GM18498 (cell line): ENCODE results near the gene CRTC1.
"Not testable (repeated sequence)": the region's sequence is repeated elsewhere in the genome, so short reads cannot be mapped to it uniquely, and the experiment has no call there.

ENCODE experiments used
- ATAC-seq: cut with Tn5 transposase; IDR thresholded peaks from one replicate; pipeline ENCODE4 v1.9.1; 2021; ENCODE audit warnings: mild to moderate bottlenecking, moderate library complexity; ENCODE audit not compliant: unreplicated experiment

CRTC1 gene

DNA sequence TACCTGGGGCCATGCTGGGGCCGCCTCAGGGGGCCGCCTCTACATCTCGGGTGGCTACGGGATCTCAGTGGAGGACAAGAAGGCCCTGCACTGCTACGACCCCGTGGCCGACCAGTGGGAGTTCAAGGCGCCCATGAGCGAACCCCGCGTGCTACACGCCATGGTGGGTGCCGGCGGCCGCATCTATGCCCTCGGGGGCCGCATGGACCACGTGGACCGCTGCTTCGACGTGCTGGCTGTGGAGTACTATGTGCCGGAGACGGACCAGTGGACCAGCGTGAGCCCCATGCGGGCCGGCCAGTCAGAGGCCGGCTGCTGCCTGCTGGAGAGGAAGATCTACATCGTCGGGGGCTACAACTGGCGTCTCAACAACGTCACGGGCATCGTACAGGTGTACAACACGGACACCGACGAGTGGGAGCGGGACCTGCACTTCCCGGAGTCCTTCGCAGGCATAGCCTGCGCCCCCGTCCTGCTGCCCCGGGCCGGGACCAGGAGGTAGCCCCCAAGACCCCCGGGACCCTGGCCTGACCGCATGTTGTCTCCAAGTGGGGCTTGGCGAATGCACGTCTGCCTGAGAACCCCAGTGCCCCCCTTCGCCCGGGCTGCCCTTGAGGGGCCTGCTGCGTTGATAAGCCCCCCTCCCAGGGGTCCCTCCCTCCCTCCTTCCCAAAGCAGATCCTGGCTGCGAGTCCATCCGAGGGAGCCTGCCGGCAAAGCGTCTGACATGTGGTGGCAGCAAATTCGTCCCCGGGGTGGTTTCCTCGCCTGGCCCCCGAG lies 14.5 kb upstream of the CRTC1 start:
- ATAC-seq, result no peak

DNA sequence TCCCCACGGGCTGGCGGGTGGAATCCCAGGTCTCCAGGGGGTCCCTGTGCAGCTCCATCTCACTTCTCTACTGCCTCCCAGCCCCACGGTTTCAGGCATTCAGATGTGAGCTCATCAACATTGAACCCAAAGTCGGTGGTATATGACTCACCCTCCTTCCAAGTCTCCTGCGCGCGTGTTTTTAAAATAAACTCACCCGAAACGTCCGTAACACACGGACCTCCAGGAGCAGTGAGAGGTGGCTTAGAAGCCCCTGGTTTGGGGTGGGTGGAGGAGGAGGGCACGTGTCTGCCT lies 14.0 kb upstream of the CRTC1 start:
- no peak for ATAC-seq

DNA sequence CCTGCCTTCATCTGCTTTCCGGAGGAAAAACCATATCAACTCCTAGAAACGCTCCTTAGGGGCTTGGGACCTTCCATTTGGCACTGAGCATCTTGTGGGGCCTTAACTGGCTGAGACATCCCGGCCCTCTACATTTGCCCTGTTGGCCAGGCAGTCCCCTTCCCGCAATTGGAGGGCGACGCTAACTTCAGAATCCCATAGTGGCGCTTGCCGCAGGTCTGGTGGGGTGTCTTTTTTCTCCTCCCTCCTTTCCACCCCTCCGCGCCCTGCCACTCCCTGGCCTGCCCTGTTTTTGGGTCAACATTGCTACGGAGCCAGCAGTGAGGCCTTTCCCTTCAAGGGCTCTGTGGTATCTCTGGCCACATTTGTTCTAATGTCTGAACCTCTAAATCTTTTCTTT lies 13.6 kb upstream of the CRTC1 start:
- ATAC-seq, result no peak

DNA sequence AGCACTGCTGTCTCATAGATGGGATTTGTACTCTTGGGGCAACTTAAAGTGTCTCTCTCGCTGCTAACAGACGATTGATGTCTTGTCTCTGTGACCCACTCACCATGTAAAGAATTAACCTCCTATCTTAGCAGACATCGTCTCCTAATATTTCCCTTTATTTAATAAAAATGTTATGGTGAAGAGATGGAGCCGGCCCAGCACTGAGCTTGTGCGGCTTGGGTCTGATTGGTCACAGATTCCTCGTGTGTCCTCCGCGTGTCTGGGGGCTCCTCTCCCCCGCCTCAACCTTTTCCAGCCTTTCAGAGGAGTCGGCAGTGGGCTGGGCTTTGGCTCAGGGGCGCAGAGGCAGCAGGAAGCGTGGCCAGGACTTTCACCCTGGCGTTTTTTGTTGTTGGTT lies 13.2 kb upstream of the CRTC1 start:
- no peak for ATAC-seq

DNA sequence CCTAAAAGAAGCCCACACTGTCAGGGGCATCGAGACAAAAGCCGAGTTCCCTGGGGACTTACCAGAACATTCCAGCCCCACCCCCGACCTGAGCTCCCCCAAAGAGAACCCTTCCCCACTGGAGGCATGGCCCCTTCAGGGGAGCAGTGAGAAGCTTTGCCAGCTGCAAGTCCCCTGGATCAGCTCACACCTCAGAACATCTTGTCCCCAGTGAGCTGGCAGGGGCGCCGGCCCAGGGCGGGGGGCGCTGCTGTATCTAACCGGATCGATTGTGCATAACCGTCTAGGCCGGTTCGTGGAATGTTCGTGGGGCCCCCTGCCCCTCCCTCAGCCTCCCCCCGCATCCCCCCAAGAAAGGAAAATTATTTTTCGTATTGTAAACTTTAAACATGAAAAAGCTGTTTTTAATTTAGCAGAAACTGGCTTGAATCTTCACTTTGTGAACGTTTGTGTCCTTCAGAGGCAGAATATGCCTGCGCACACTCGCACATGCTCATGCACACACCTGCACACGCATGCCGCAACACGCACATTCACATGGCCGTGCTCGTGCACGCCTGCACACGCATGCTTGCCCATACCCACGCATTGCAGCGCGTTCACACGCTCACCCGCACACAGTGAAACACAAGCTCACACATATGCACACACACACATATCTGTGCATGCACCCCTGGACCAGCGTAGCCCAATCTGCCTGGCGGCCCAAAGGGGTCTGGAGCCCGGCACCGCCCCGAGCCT lies 12.0 kb upstream of the CRTC1 start:
- ATAC-seq, result no peak

DNA sequence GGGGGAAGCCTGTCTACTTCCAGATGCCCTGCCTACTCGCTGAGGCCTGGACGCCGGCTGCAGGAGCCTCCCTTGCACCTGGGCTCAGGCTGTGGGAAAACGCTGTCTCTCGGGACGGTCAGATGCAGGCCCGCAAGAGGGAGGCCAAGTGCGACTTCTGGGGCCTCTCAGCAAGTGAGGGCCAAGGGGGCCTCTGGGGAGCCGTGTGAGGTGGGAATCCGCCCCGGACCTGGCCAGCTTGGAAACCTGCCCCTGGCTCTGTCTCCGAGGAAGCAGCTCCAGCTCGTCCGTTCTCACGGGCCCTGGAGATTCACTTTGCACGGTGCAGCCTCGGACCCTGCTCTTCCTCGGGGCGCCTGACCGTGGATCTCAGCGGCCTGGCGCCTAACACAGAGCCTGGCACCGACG lies 11.4 kb upstream of the CRTC1 start:
- ATAC-seq, result no peak

DNA sequence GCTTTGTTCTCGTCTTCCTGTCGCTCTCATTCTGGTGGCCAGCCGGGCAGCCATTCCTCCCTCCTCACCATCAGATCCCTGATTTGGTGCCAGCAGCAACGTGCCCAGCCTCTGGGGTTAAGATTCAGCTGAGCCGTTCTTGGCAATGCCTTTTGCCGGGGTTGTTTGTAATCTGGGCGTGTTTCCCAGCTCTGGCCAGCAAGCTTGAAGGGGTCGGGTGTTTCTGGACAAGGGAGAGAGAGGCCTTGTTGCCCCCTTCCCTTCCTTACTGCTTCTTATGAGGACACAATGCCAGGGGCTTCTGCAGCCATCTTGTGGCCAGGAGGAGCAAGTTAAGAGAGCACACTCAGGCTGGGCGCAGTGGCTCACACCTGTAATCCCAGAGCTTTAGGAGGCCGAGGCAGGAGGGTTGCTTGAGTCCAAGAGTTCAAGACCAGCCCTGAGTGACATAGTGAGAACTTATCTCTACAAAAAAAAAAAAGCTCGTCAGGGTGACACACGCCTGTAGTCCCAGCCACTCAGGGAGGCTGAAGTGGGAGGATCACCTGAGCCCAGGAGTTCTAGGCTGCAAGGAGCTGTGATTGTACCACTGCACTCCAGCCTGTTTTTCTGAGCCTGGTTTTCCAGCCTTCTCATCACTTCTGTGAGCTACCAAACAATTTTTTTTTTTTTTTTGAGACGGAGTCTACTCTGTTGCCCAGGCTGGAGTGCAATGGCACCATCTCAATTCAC lies 10.7 kb upstream of the CRTC1 start:
- ATAC-seq, result no peak

DNA sequence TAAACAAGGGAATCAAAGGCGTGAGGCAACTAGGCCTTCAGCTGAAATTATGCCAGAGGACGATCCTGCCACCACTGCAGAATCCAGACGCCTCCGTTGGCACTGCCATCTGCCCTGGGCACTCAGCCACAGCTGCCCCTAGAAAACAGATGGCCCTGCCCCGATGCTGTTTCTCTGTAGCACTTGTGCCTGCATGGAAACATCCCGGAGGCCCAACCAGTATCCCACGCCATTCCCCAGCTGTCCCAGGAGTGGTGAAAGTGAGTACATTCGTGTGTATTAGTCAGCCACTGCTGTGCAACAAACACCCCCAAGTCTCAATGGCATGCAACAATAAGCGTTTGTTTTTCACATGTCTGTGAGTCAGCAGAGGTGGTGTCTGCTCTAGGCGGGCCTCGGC lies 8.9 kb upstream of the CRTC1 start:
- ATAC-seq, result no peak

DNA sequence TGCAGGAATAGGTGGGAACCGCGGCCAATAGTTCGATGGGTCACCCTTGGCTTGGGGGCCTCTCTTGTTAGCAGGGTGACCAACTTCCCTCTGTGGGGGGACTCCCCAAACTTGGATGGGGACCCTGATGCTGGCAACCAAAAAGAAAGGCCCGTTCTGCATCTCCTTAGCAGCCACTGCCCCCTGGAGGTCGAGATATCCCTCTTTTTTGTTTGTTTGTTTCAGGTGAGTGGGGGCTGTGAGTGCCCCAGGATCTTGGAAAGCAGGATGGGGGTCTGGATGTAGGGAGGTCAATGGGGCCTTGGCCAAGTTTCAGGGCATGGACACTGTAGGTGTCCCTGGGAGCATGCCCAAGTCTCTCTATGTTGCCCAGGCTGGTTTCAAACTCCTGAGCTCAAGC lies 7.7 kb upstream of the CRTC1 start:
- no peak for ATAC-seq

DNA sequence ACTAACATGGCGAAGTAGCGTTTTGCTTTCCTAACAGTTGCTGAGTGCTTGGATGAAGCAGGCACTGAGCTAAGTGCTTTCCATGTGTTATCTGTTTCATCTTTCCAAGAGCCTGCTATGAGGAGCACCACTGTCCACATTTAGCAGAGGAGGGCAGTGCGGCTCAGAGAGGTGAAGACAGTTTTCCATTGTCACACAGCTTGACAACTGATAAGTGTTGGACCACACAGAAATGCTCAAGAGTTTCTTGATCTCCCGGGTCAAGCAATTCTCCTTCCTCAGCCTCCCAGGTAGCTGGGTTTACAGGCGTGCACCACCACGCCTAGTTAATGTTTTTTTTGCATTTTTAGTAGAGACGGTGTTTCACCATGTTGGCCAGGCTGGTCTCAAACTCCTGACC lies 6.8 kb upstream of the CRTC1 start:
- ATAC-seq, result no peak

DNA sequence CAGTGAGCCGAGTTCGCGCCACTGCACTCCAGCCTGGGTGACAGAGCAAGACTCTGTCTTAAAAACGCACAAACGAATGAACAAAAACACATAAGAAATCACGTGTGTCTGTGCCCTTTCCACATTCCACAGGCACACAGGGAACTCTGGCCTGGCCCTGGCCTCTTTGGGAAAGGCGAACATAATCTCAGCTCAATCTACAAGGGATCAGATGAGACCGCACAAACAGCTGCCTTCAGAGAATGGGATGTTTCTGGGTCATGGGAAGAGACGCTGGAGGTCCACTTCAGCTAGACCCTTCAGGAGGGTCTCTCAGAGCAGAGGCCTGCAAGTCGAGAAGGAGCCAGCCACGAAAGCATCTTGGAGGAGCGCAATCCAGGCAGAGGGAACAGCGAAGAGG lies 6.3 kb upstream of the CRTC1 start:
- ATAC-seq, result no peak

DNA sequence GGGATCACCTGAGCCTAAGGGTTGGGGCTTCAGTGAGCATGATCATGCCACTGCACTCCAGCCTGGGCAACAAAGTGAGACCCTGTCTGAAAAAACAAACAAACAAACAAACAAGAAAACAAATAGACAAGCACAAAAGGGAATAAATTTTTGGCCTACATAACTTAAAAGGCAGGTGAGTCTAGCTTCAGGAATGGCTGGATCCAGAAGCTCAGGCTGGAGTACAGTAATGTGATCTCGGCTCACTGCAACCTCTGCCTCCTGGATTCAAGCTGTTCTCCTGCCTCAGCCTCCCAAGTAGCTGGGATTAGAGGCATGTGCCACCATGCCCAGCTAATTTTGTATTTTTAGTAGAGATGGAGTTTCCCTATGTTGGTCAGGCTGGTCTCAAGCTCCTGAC lies 3.3 kb upstream of the CRTC1 start:
- ATAC-seq, result not testable (repeated sequence)

DNA sequence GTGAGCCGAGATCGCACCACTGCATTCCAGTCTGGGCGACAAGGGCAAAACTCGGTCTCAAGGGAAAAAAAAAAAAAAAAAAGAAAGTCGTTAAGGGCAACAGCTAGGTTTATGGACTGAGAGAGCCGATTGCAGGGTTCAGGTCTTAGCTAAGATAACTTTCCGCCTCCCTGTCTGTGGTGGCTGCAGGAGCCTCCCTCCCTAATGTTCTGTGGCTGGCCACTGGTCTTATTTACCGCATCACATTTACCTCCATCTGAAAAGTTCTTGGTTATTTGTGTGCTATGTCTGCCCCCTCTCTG lies 722 bp upstream of the CRTC1 start:
- ATAC-seq, result no peak

DNA sequence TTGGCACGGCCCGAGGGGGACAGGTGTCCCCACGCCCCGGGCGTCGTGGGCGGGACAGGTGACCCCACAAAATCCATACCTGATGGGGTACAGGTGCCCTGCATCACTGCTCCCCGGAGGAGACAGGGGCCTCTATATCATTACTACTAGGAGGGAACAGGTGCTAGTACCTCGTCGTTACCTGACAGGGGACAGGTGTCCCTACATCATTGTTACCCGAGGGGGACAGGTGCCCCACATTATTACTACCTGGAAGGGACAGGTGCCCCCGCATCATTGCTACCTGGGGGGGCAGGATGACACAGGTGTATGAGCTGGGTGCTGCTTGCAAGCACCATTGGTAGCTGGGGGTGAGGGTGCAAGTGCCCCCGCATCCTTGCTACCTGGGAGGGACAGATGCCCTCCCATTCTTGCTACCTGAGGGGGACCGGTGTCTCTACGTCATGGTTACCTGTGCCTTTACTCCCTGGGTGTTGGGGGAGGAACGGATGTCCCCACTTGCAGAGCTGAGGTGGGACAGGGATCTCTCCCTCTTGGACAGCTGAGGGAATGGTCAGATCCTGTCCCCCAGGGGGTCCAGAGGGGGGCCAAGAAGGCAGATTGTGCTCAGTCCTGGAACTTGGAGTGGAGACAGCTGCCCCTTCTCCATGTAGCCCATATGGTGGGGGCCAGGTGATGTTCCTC lies 620 bp downstream of the CRTC1 start:
- ATAC-seq, result no peak

DNA sequence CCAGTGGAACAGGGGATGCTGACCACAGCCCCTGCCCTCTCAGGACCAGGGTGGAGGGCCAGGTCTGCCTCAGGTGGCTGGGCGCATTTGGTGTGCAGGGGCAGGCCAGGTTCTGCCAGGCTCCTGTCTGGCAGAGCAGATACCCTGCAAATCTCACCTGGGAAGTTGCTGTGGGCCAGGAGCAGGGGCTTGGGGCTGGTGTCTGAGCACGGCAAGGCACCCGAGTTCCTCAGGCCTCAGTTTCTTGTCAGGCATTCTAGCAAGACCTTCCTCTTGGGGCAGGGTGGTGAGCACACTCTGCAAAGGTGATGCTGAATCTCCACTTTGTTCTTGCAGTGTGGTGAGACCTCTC lies 1.1 kb downstream of the CRTC1 start:
- no peak for ATAC-seq

DNA sequence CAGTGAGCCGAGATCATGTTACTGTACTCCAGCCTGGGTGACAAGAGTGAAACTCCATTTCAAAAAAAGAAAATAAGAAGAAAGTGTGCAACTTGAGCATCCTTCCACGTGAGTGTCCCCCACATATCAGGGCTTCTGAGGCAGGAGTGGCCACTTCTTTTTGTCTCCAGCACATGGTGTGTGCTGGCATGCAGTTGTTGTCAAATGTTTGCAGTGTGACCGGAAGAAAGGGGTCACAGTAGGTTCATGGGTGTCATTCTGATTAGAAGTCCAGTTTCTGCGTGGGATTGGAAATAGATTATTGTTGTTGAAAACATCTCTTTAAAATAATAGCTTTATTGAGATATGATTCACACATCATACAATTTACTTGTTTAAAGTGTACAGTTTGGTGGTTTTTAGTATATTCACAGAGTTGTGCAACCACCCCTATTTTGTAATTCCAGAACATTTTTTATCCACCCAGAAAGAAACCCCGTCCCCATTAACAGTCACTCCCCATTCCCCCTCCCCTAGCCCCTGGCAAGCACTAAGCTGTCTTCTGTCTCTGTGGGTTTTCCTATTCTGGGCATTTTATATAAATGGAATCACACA lies 2.2 kb downstream of the CRTC1 start:
- no peak for ATAC-seq

DNA sequence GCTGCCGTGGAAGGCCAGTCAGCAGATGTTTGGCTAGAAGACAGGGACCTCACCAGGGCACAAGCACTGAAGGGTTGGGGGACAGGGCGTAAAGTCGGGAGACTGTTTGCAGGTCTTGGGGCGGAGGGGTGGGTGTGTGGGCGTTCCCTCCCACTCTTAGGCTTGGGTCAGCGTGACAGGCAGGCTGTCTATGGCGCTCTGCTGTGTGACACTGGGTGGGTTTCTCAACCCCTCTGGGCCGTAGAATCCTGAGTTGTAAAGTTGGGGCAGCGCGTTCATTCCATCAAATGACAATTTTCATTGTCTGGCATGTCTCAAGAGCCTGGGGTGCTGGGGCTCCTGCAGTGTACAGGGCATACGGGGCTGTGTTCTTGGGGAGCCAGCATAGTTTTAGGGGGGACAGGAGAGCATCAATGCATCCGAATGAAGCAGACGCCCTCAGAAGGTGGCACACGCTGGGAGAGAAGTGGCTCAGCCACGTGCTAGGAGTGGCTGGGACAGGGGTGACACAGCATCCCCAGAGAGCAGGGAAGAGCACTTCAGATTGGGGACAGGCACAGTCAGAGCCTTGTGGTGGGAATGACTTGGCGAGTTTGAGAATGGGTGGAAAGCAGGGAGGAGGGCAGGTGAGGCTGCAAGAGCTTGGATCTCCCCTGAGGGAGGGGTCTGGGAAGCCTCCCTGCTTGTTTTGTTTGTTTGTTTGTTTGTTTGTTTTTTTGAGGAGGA lies 4.4 kb downstream of the CRTC1 start:
- ATAC-seq, result no peak

DNA sequence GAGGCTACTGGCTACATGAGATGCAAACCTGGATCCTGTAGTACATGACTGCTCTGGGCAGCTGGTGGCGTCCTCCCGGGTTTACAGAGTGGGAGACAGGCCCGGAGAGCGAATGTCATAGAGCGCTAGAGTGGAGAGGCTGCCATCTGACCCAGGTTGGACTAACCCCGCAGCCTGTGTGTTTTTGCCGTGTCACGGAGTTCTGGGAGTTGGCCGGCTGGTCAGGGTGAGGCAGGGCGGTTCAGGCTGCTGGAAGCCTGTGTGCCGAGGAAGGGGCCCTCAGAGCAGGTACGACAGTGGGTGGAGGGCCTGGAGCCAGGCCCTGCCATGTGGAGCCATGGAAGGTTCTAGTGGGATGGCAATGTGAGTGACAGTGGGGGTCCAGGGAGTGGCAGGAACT lies 12.5 kb downstream of the CRTC1 start:
- ATAC-seq, result no peak

DNA sequence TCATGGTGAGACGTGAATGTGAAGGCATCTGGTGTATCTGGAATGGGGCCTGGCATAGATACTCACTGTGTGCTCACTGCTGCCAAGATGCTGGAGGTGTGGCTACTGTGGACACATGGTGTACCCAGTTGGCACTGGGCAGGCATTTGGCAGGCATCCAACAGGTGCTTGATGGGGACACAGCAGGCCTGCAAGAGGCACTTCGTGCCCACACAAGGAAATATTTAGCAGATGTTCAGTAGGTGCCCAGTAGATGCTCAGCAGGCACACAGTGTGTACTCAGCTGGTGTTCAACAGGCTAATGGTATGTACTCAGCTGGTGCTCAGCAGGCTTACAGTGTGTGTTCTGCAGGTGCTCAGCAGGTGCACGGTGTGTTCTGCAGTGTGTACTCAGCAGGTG lies 14.2 kb downstream of the CRTC1 start:
- ATAC-seq, result no peak

DNA sequence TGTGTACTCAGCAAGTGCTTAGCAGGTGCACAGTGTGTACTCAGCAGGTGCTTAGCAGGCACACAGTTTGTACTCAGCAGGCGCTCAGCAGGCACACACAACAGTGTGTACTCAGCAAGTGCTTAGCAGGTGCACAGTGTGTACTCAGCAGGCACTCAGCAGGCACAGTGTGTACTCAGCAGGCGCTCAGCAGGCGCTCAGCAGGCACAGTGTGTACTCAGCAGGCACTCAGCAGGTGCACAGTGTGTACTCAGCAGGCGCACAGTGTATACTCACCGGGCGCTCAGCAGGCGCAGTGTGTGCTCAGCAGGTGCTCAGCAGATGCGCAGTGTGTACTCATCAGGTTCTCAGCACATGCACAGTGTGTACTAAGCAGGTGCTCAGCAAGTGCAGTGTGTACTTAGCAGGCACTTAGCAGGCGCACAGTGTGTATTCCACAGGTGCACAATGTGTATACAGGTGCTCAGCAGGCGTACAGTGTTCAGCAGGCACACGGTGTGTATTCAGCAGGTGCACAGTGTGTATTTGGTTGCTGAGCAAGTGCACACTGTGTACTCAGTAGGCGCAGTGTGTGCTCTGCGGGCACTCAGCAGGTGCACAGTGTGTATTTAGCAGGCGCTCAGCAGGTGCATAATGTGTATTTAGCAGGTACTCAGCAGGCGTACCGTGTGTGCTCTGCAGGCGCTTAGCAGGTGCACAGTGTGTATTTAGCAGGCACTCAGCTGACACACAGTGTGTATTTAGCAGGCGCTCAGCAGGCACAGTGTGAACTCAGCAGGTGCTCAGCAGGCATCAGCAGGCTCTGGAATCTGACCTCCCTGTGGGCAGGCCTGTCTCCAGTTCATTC lies 15.1 kb downstream of the CRTC1 start:
- ATAC-seq, result no peak
